GM18858 (cell line): ENCODE data around the gene PRSS36.
A peak's percentile ranks its signal among the peaks of the same experiment; 100 is the strongest.
"Not testable (repeated sequence)": the region's sequence is repeated elsewhere in the genome, so short reads cannot be mapped to it uniquely, and the experiment has no call there.

ENCODE experiments used
- ATAC-seq: cut with Tn5 transposase; IDR thresholded peaks from one replicate; pipeline ENCODE4 v1.9.1; 2021; ENCODE audit not compliant: unreplicated experiment

PRSS36 gene

DNA sequence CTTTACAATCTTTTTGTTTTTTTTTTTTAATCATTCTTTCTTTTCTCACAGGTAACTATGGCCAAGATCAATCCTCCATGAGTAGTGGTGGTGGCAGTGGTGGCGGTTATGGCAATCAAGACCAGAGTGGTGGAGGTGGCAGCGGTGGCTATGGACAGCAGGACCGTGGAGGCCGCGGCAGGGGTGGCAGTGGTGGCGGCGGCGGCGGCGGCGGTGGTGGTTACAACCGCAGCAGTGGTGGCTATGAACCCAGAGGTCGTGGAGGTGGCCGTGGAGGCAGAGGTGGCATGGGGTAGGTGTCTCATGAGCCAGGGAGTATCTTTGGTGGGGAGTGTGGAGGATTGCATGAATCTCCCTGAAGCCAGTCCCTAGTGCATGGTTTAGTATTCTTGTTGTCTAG lies 35.0 kb upstream of the PRSS36 start:
- ATAC-seq: no peak

DNA sequence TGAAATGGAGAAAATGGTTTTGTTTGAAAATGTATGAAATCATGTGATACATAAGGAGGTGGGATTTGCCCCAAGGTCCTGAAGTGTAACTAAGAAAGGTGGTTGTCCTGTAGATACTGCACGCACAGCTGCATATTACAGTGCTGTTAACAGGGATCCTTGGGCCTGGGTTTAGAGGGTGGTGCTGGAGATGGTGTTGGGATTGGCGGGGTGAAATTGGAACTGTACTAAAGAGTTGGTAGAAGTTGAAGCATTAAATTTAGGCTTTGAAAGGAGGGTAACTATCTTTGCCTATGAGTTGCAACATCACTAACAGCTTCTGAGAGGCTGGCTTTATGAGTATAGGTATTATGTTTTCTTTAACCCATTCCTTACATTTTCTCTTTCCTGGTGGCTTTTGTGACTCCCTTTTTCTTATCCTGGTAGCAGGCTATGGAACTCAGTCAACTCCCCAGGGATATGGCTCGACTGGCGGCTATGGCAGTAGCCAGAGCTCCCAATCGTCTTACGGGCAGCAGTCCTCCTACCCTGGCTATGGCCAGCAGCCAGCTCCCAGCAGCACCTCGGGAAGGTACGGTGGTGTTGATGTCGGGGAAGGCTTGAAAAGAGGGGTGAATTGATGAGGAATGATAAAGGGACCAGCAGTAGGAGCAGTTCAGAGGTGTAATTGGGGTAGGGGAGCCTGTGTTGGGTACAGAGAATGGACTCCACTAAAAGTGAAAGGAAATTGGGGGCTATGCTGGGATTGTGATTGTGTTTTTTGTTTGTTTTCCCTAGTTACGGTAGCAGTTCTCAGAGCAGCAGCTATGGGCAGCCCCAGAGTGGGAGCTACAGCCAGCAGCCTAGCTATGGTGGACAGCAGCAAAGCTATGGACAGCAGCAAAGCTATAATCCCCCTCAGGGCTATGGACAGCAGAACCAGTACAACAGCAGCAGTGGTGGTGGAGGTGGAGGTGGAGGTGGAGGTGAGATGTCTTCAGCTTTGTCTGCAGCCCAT lies 33.9 kb upstream of the PRSS36 start:
- no peak for ATAC-seq

DNA sequence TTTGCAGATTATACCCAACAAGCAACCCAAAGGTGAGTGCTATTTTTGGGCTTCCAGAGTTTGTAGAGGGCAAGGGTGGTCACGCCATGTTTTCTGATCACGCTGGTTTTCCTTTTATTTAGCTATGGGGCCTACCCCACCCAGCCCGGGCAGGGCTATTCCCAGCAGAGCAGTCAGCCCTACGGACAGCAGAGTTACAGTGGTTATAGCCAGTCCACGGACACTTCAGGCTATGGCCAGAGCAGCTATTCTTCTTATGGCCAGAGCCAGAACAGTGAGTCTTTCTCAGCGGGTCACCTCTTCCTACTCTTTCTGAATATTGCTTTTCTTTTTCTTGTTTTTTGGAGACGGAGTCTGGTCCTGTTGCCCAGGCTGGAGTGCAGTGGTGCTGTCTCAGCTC lies 32.5 kb upstream of the PRSS36 start:
- ATAC-seq: no peak

- ATAC-seq: no peak
These were observed 31.4 kb upstream of the PRSS36 start for GRCh38 chr16:31181102-31181830.

DNA sequence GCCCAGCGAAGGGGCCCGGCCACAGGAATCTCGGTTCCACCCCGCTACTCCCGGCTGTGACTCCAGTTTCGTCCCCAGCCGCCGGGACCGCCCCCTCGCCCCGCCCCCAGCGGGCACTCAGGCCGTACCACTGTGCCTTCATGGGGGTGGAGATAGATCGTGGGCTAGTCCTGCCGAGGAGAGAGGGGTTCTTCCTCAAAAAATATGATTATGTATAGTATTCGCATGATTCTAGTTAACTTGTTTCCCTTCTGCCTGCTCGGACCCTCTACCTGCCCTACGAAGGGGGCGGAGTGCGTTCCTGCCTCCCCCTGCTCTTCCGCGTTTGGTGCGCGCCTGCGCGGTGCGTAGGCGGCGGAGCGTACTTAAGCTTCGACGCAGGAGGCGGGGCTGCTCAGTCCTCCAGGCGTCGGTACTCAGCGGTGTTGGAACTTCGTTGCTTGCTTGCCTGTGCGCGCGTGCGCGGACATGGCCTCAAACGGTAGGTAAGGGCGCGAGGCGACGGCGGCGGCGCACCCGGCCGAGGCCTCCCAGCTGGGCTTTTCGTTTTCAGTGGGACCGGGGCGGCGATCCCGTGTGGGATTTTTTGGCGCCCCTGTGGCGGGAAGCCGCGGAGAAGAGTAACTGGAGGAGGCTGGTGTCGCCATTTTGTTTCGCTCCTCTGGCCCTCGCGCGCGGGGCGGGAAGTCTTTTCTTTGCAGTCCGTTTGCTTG lies 30.0 kb upstream of the PRSS36 start, which contains the start of gene FUS:
TSS of gene FUS (plus strand) at position 393 of the 713 bp plus-strand sequence. CDS start at position 469, 76 bp downstream.
- ATAC-seq: peak; percentile 41

GRCh38 chr16:31179219-31179746 lies 29.4 kb upstream of the PRSS36 start:
- ATAC-seq: no peak

GRCh38 chr16:31177136-31177535 lies 27.3 kb upstream of the PRSS36 start:
- no peak for ATAC-seq

DNA sequence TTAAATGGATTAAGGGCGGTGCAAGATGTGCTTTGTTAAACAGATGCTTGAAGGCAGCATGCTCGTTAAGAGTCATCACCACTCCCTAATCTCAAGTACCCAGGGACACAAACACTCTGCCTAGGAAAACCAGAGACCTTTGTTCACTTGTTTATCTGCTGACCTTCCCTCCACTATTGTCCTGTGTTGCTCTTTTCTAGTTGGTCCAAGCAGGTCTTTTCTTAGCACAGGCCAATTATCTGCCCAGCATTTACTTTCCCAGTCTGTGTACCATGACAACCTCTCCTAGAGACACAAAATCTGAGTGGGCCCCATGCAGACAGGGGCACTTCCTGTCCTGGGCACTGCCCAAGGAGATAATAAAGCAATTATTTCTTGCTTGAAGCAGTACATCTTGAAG lies 20.2 kb upstream of the PRSS36 start:
- not testable (repeated sequence) for ATAC-seq

GRCh38 chr16:31168848-31169247 lies 19.0 kb upstream of the PRSS36 start:
- ATAC-seq: no peak

DNA sequence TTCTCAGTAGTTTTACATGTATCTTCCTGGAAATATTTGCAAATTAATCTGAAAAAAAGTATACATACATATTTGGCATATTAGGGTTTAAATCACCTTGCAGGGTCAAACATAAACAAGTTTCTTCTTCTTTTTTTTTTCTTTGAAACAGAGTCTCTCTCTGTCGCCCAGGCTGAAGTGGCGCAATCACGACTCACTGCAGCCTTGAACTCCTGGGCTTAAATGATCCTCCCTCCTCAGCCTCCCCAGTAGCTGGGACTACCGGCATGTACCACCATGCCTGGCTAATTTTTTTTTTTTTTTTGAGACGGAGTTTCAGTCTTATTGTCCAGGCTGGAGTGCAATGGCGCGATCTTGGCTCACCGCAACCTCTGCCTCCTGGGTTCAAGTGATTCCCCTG lies 17.4 kb upstream of the PRSS36 start:
- ATAC-seq: no peak

DNA sequence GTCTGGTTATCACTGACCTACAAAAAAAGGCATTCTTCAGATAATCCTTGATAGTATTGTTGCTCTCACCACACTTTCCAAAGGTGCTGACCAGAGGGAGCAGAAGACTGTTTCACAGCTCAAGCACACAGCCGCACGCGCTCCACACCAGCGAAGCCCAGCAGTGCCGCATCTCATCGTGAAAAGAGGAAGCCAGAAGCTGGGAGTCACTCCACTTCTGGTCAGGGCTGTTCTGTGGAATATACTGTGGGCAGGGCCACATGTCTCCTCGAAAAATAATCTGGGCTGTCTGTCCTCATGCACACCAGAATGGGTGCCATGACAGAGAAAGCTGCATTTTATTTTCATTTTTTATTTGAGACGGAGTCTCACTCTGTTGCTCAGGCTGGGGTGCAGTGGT lies 7.3 kb upstream of the PRSS36 start:
- no peak for ATAC-seq

DNA sequence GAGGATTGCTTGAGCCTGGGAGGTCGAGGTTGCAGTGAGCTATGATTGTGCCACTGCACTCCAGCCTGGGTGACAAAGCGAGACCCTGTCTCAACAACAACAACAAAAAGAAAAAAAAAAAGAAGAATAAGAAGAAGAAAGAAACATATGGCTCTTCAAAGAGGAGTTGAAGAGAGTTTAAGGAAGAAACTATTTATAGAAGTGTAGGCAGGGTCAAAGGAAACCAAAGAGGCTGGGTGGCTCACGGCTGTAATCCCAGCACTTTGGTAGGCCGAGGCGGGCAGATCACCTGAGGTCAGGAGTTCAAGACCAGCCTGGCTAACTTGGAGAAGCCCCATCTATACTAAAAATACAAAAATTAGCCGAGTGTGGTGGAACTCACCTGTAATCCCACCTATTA lies 1.1 kb upstream of the PRSS36 start:
- ATAC-seq: not testable (repeated sequence)

DNA sequence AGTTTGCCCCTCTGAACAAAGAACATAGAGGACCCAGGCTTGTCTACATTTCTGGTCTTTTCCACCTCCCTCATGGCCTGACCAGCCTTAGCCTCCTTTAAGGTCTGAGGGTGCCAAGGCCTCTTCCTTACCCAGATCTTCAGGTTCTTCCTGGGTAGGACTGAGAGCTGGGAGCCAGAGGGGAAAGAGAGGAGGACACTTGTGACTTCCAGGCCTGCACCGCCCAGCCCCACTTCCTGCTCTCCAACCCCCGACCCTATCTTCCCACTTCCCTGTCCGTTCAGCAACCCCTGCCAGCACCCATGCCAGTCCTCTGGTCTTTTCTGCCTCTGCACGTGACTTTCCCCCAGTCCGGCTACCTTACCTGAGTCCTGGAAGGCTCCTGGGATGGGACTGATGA lies 534 bp downstream of the PRSS36 start:
- ATAC-seq: no peak

- no peak for ATAC-seq
These were observed 970 bp downstream of the PRSS36 start for GRCh38 chr16:31148896-31149295.

GRCh38 chr16:31148281-31148728 lies 1.6 kb downstream of the PRSS36 start:
- ATAC-seq: no peak

GRCh38 chr16:31147574-31147973 lies 2.3 kb downstream of the PRSS36 start:
- ATAC-seq: no peak

DNA sequence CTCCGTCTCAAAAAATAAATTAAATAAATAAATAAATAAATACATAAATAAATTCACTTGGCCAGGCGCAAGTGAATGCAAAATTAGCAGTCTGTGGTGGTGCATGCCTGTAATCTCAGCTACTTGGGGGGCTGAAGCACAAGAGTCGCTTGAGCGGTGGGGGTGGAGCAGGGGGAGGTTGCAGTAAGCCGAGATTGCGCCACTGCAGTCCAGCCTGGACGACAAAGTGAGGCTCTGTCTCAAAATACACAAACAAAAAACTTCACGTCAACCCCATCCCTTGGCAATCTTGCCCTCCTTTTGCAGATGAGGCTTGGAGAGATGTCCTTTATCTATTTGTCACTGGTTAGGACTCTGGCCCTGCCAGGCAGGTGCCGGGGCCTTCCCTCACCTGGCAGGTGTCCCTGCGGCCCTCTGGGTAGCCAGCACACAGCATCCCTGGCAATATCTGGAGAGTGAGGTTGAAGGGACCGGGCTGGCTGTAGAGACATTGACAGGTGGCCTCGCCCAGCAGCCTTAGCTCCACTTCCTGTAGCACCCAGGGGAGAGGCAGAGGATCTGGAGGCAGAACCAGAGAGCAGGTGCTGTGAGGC lies 4.4 kb downstream of the PRSS36 start:
- ATAC-seq: no peak

- ATAC-seq: not testable (repeated sequence)
These were observed 5.4 kb downstream of the PRSS36 start for GRCh38 chr16:31144418-31144817.

- no peak for ATAC-seq
These were observed 6.1 kb downstream of the PRSS36 start for GRCh38 chr16:31143694-31144148.

DNA sequence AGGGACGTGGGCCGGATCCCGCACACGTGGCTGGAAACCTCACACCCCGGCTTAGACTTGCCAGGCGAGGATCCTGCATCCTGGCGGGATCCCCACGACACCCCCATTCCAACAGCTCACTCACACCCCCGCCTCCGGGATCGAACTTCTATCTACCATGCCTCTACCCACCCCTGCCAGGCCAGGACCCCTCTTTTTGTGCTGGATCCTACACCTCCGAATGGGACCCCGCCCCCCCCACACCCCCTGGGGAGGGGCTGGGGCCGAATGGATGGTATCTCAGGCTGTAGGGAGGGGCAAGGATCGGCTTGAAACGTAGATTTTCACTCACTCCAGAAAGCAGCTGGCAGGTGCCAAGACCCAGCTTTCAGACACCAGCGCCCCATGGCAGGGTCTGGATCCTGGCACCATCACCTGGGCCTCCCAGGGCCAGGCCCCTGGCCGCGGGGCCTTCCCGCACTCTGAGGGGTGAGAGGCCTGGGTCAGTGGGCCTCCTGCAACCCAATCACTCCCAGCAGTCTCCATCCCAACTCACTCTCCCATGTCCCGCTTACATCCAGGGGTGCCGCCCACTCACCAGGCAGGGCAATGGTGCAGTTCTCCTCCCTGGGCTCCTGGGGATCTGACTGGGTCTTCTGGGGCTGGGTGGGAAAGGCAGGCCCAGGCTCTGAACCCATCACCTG lies 6.7 kb downstream of the PRSS36 start:
- ATAC-seq: no peak
